PC-3 (cell line): ENCODE data around the gene KRTAP6-3. TPM values are rescaled to one million over a fixed set of nuclear protein-coding genes. Genes with fewer than 3 reads are reported as not detected.
A peak's percentile ranks its signal among the peaks of the same experiment; 100 is the strongest.

Experiments
- ATAC-seq: fragments of 200-7000 bp; cut with Tn5 transposase; 2 replicates; pipeline ENCODE4 v1.9.1; 2020; ENCODE audit warnings: mild to moderate bottlenecking, moderate library complexity
- BruUV-seq: library from RNA; stranded (reverse); fragments of 400-500 nt; replicated peaks from 2 replicates; lab custom pipeline; 2021; lab: Mats Ljungman, UMichigan
- CTCF ChIA-PET: fragments of 300-600 bp; sonication (Branson Sonifier 250); formaldehyde crosslinking; loops from one replicate; lab custom pipeline; 2022; ENCODE audit warnings: antibody characterized with exemption; lab: Charles Lee
- POLR2A ChIA-PET: fragments of 300-600 bp; sonication (Branson Sonifier 250); formaldehyde crosslinking; loops from one replicate; lab custom pipeline; 2022; ENCODE audit warnings: antibody characterized with exemption; ENCODE audit not compliant: unreplicated experiment; lab: Charles Lee
- DNase-seq: peaks from one replicate; pipeline ENCODE4 v3.0.0-alpha.2; 2015
- H2AFZ ChIP-seq: fragments of 300-600 bp; sonication (generic); 2 replicates; pipeline ENCODE4 v1.6.0; 2016; ENCODE audit warnings: antibody characterized with exemption, low read length
- H3F3A ChIP-seq: fragments of 300-600 bp; sonication (generic); one replicate; pipeline ENCODE4 v1.6.0; 2017; ENCODE audit warnings: antibody characterized with exemption, low read length, control low read depth, mild to moderate bottlenecking; ENCODE audit not compliant: unreplicated experiment
- H3K27ac ChIP-seq: fragments of 300-600 bp; sonication (generic); 2 replicates; pipeline ENCODE4 v1.5.1; 2016; ENCODE audit warnings: mild to moderate bottlenecking, low read length
- H3K27me3 ChIP-seq: fragments of 300-600 bp; sonication (generic); 2 replicates; pipeline ENCODE4 v1.6.1; 2016; ENCODE audit warnings: low read length, mixed read lengths
- H3K36me3 ChIP-seq: fragments of 300-600 bp; sonication (generic); 2 replicates; pipeline ENCODE4 v1.6.1; 2016; ENCODE audit warnings: low read depth, mixed run types, low read length, mixed read lengths
- H3K4me1 ChIP-seq: fragments of 300-600 bp; sonication (generic); 2 replicates; pipeline ENCODE4 v1.5.1; 2016; ENCODE audit warnings: low read length; ENCODE audit not compliant: insufficient read depth
- H3K4me2 ChIP-seq: fragments of 300-600 bp; sonication (generic); 2 replicates; pipeline ENCODE4 v1.6.0; 2016; ENCODE audit warnings: low read length
- H3K4me3 ChIP-seq: fragments of 300-600 bp; sonication (generic); 2 replicates; pipeline ENCODE4 v1.5.1; 2016; ENCODE audit warnings: mild to moderate bottlenecking, low read length, mixed read lengths
- H3K79me2 ChIP-seq: fragments of 300-600 bp; sonication (generic); 2 replicates; pipeline ENCODE4 v1.6.1; 2017; ENCODE audit warnings: low read length, mixed read lengths
- H3K9ac ChIP-seq: fragments of 300-600 bp; sonication (generic); 2 replicates; pipeline ENCODE4 v1.6.0; 2016; ENCODE audit warnings: mild to moderate bottlenecking, low read length
- H3K9me2 ChIP-seq: fragments of 300-600 bp; sonication (generic); replicated peaks from 2 replicates; pipeline ENCODE4 v1.6.1; 2016; ENCODE audit warnings: mixed run types, low read length, mixed read lengths
- H3K9me3 ChIP-seq: fragments of 300-600 bp; sonication (generic); 2 replicates; pipeline ENCODE4 v1.6.1; 2016; ENCODE audit warnings: low read length, mixed read lengths
- H4K20me1 ChIP-seq: fragments of 300-600 bp; sonication (generic); 2 replicates; pipeline ENCODE4 v1.6.1; 2016; ENCODE audit warnings: low read length, mixed read lengths
- CTCF ChIP-seq: fragments of 300-600 bp; sonication (generic); conservative IDR thresholded peaks from 2 replicates; pipeline ENCODE4 v1.5.1; 2017; ENCODE audit warnings: antibody characterized with exemption, low read depth, mild to moderate bottlenecking, low read length
- EZH2 ChIP-seq: fragments of 300-600 bp; sonication (generic); IDR thresholded peaks from one replicate; pipeline ENCODE4 v1.6.1; 2017; ENCODE audit warnings: antibody characterized with exemption, mild to moderate bottlenecking, low read length; ENCODE audit not compliant: unreplicated experiment
- EZH2phosphoT487 ChIP-seq: fragments of 300-600 bp; sonication (generic); IDR thresholded peaks from 2 replicates; pipeline ENCODE4 v1.6.1; 2018; ENCODE audit warnings: mild to moderate bottlenecking, antibody characterized with exemption, low read length, borderline replicate concordance
- intact Hi-C: fragments of 100-400 bp; cut with micrococcal nuclease; formaldehyde crosslinking; loops from 2 replicates; pipeline ENCODE4 v1.9.0; 2023
- total RNA-seq: library from RNA; depleted of rRNA; stranded (reverse); fragments of >200 nt; gene quantifications from 2 replicates; pipeline ENCODE4 v1.2.3, GENCODE V29; 2014

KRTAP6-3 gene
- total RNA-seq, 1 experiment from 2014 or later = not detected

- CTCF ChIA-PET = no interaction called here
- Histone ChIP-seq H3K4me1 (no peaks in the 10 kb centered on the region), H3K27me3 (no peaks in the 10 kb centered on the region), H3K79me2 (no peaks in the 10 kb centered on the region), H3K9me2 (no peaks in the 10 kb centered on the region), H3K4me2 (no peak overlapping the region), H3K27ac (no peak overlapping the region), H4K20me1 (no peaks in the 10 kb centered on the region), H3F3A (no peaks in the 10 kb centered on the region), H3K9me3 (no peaks in the 10 kb centered on the region), H3K36me3 (no peaks in the 10 kb centered on the region), H3K4me3 (no peak overlapping the region), H2AFZ (no peak overlapping the region), H3K9ac (no peak overlapping the region)
- POLR2A ChIA-PET = no interaction called here
- DNase-seq (no peak), ATAC-seq (no peak)
- intact Hi-C loops = no loop called here
- no TSS peak for BruUV-seq
- TF ChIP-seq EZH2 = no peak
- TF ChIP-seq EZH2phosphoT487 = no peak
- no peak for TF ChIP-seq CTCF
These were observed 12.9 kb upstream of the KRTAP6-3 start for GRCh38 chr21:30579346-30579745.

GRCh38 chr21:30580132-30580531 lies 12.1 kb upstream of the KRTAP6-3 start:
- peak; percentile 73 for ATAC-seq
- Histone ChIP-seq H4K20me1 (no peaks in the 10 kb centered on the region), H3K9me3 (no peaks in the 10 kb centered on the region), H3K36me3 (no peaks in the 10 kb centered on the region), H3K27me3 (no peaks in the 10 kb centered on the region), H3F3A (no peaks in the 10 kb centered on the region), H3K27ac (no peak overlapping the region), H3K79me2 (no peaks in the 10 kb centered on the region), H2AFZ (no peak overlapping the region), H3K9me2 (no peaks in the 10 kb centered on the region), H3K4me2 (no peak overlapping the region), H3K4me3 (no peak overlapping the region), H3K4me1 (no peaks in the 10 kb centered on the region), H3K9ac (no peak overlapping the region)
- intact Hi-C loops = loop anchor here (10.0 kb wide), 1 partner anchor 55 kb away; no protein-coding TSS in a partner anchor
- DNase-seq = peak; percentile 49
- ChIA-PET POLR2A (no interaction called here), CTCF (no interaction called here)
- BruUV-seq = no TSS peak
- TF ChIP-seq EZH2 = no peak
- TF ChIP-seq EZH2phosphoT487 = no peak
- TF ChIP-seq CTCF = no peak

- no peaks in the 10 kb centered on the region for H4K20me1 ChIP-seq
- ChIA-PET POLR2A (no interaction called here), CTCF (no interaction called here)
- no peaks in the 10 kb centered on the region for H3F3A ChIP-seq
- no TSS peak for BruUV-seq
- H3K9ac ChIP-seq = no peak overlapping the region
- intact Hi-C loops = loop anchor here (10.0 kb wide), 1 partner anchor 58 kb away; no protein-coding TSS in a partner anchor
- no peaks in the 10 kb centered on the region for H3K27me3 ChIP-seq
- DNase-seq = no peak
- no peak overlapping the region for H3K27ac ChIP-seq
- H3K9me3 ChIP-seq = no peaks in the 10 kb centered on the region
- no peaks in the 10 kb centered on the region for H3K4me1 ChIP-seq
- no peak overlapping the region for H2AFZ ChIP-seq
- no peaks in the 10 kb centered on the region for H3K9me2 ChIP-seq
- no peaks in the 10 kb centered on the region for H3K79me2 ChIP-seq
- H3K36me3 ChIP-seq = no peaks in the 10 kb centered on the region
- no peak overlapping the region for H3K4me2 ChIP-seq
- no peak overlapping the region for H3K4me3 ChIP-seq
- TF ChIP-seq EZH2phosphoT487 (no peak), CTCF (no peak), EZH2 (no peak)
- ATAC-seq = no peak
These were observed 9.4 kb upstream of the KRTAP6-3 start for GRCh38 chr21:30582870-30583269.
